ENCODE data around the gene ZNF274. TPM values are rescaled to one million over a fixed set of nuclear protein-coding genes. Genes with fewer than 3 reads are reported as not detected.

The ZNF274 gene
- total RNA-seq, result 24.4 and 27.0 TPM in 2 replicates

DNA sequence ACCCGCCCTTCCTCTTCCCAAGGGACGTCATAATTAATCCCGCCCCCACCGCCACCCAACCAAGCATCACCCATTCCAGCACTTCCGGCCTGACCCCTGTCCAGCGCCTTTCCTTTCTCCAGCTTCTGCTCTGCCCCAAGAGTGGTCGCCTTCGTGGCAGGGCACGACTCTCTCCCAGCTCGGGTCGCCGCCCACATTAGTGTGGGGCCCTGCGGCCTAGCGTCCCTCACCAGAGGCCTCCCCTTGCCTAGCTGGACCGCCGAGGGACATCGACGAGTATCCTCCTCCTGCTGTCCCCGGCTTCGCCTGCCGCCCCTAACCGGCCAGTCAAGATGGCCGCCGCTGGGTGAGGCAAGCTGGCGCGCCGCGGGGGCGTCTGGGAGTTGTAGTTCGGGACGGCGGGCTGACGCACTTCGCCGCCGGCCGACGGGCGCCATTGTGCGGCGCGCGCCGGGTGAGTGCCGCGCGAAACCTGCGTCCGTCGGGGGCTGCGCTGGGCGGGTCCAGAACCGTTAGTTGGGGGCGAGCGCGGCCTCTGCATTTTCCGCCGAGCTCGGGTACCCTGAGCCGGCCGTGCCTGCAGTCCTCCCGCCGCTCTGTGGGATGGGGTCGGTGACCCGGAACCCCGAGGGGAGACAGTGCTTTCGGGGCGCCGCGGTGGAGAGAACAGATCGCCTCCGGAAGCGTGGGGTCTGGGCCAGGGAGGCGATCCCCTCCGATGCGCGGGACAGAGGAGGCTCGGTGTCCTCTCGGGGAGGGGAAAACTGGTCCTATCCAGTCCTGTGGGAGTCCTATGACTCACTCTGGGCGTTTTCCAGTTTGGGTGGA is at the start of gene ZNF274:
TSS of gene ZNF274 (plus strand) at position 73 of the 828 bp plus-strand sequence. CDS start 905 bp downstream, outside the sequence.

DNA sequence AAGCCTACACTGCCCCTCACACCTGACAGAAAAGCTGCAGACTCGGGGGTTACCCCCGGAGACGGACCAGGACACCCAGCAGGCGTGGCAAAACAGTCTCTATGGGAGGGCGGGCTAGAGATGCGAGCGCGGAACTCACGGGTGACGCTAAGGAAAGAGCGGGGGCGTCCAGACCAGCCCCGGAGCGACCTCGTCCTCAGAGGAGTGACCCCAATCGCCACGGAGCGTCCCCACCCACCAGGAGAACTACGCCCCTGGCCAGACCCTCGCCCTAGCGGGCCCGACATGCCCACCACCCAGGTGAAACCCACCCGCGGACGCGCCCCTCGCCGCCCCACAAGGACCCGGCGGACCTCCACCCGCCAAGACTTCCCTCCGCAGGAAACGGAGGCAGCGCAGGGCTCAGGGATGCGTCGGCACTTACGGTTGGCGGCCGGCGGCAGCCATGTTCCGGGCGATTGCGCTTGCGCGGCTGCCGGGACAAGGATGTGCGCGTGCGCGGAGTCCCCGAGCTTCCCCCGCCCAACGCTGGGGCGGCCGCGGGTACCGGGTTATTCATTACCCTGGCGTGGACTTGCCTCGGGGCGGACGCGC is 32.4 kb upstream of the ZNF274 start, which contains the start of gene ZNF329:
TSS of gene ZNF329 (minus strand) at position 462 of the 594 bp plus-strand sequence. CDS start 21,286 bp downstream, outside the sequence.

DNA sequence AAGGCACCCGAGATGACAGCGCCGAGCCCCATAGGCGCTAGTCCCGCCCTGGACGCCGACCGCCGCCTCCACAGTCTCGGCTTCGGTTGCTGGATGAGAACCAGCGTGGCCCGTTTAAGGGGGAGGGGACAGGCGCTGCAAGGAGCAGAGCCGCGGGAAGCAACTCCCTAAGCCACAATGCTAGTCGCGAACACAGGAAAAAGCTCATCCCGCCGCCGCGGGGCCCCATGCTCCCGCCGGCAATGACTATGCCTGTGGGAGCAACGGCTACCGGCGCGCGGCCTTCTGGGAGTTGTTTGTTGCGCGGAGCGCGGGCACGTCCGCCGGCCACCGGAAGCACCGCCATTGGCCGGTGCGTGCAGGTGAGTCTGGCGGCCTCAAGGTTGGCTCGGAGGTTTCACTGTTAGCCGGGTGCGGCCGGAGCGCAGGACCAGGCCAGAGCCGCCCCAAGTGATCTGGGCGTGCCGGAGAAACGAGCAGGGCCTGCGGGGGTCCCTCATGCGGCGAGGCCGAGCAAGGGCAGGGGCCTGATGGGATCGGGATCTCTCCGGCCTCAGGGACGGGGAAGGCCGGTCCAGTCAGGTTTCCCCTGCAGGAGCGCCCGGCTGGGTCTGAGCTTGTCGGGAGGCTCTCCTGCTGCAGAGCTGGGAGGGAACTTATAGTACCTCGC is 45.9 kb downstream of the ZNF274 start, which contains the start of gene ZNF544:
TSS of gene ZNF544 (plus strand) at position 330 of the 670 bp plus-strand sequence. CDS start 15,110 bp downstream, outside the sequence.

Other genes starting within 250 kb of the ZNF274 start
- 6.5 and 8.4 TPM in 2 replicates for gene ZNF418, start 247.7 kb upstream of the ZNF274 start, total RNA-seq
- gene ZNF256, start 235.4 kb upstream of the ZNF274 start, total RNA-seq, result 3.6 and 5.6 TPM in 2 replicates
- gene C19orf18, start 208.5 kb upstream of the ZNF274 start, total RNA-seq, result not detected in 2 replicates
- 11.6 and 18.1 TPM in 2 replicates for gene ZNF606, start 180.2 kb upstream of the ZNF274 start, total RNA-seq
- not detected in 2 replicates for gene ZSCAN1, start 149.0 kb upstream of the ZNF274 start, total RNA-seq
- 4.2 and 6.2 TPM in 2 replicates for gene ZNF135, start 123.8 kb upstream of the ZNF274 start, total RNA-seq
- 20.7 and 54.7 TPM in 2 replicates for gene ZSCAN18, start 84.8 kb upstream of the ZNF274 start, total RNA-seq
- gene ZNF329, start 32.3 kb upstream of the ZNF274 start, total RNA-seq, result 14.8 and 18.4 TPM in 2 replicates
- gene ZNF544, start 45.9 kb downstream of the ZNF274 start, total RNA-seq, result 37.5 and 44.8 TPM in 2 replicates
- gene ZNF8, start 95.9 kb downstream of the ZNF274 start, total RNA-seq, result 3.4 and 4.2 TPM in 2 replicates
- 32.6 and 37.5 TPM in 2 replicates for gene ERVK3-1, start 122.3 kb downstream of the ZNF274 start, total RNA-seq
- gene ZSCAN22, start 143.9 kb downstream of the ZNF274 start, total RNA-seq, result 3.1 and 3.2 TPM in 2 replicates
- 10.4 and 16.0 TPM in 2 replicates for gene A1BG, start 170.4 kb downstream of the ZNF274 start, total RNA-seq
- gene ZNF497, start 179.7 kb downstream of the ZNF274 start, total RNA-seq, result 0.89 and 1.4 TPM in 2 replicates
- 3.1 and 3.5 TPM in 2 replicates for gene ZNF837, start 198.0 kb downstream of the ZNF274 start, total RNA-seq
- 1,967 and 1,989 TPM in 2 replicates for gene RPS5, start 204.2 kb downstream of the ZNF274 start, total RNA-seq
- gene RNF225, start 212.6 kb downstream of the ZNF274 start, total RNA-seq, result 0.37 TPM in 1 of 2 replicates, not detected in the other
- 16.7 and 18.0 TPM in 2 replicates for gene ZNF584, start 225.6 kb downstream of the ZNF274 start, total RNA-seq